Type B pancreatic cell (in vitro differentiated cells): ENCODE measurements around the gene ARPC5L. TPM values are rescaled to one million over a fixed set of nuclear protein-coding genes. Genes with fewer than 3 reads are reported as not detected.

Experiments used
- DNase-seq: peaks from one replicate; pipeline ENCODE4 v3.0.0; 2021; ENCODE audit warnings: mixed read lengths; ENCODE audit not compliant: unreplicated experiment; ENCODE audit errors: extremely low spot score
- H3K27ac Mint-ChIP-seq: 2 replicates; pipeline ENCODE4 v1.8.0; 2021; ENCODE audit warnings: mild to moderate bottlenecking, mixed read lengths
- H3K27me3 Mint-ChIP-seq: 2 replicates; pipeline ENCODE4 v1.8.0; 2021; ENCODE audit warnings: mixed read lengths
- H3K36me3 Mint-ChIP-seq: 2 replicates; pipeline ENCODE4 v1.8.0; 2021; ENCODE audit warnings: mixed read lengths
- H3K4me1 Mint-ChIP-seq: one replicate; pipeline ENCODE4 v1.8.0; 2021; ENCODE audit warnings: mixed read lengths; ENCODE audit not compliant: unreplicated experiment
- H3K4me3 Mint-ChIP-seq: 2 replicates; pipeline ENCODE4 v1.8.0; 2021; ENCODE audit warnings: mild to moderate bottlenecking, mixed read lengths
- H3K9me3 Mint-ChIP-seq: 2 replicates; pipeline ENCODE4 v1.8.0; 2021; ENCODE audit warnings: mixed read lengths
- CTCF ChIP-seq: fragments of 200-600 bp; sonication (generic); conservative IDR thresholded peaks from 2 replicates; pipeline ENCODE4 v1.5.0; 2021; ENCODE audit warnings: antibody characterized with exemption, mild to moderate bottlenecking
- total RNA-seq: library from RNA; stranded (reverse); gene quantifications from 2 replicates; pipeline ENCODE4 v1.2.1, GENCODE V29; 2021; ENCODE audit warnings: low replicate concordance

ARPC5L gene
- total RNA-seq, 1 donor from 2014 or later = 37.9 TPM

DNA sequence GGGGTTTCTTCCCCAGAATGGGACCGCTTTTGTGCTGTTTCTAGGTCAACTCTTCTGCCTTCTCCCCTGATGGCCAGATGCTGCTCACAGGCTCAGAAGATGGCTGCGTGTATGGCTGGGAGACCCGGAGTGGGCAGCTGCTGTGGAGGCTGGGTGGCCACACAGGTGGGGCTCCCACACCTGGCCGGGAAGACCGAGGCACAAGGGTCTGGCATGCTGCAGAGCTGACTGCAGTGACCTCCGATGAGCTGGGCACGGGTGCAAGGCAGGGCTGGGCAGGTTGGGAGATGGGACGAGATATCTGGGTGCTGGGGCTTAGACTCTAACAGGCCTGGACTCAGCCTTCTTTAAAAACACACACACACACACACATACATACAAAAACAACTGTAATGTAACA, 7.8 kb upstream of the ARPC5L start:
- no peak for DNase-seq
- Mint-ChIP-seq H3K9me3 (no peaks in the 10 kb centered on the region), H3K4me1 (peaks cover 12% of the 10 kb centered on the region), H3K4me3 (peak overlapping the region; percentile 34), H3K36me3 (no peaks in the 10 kb centered on the region), H3K27me3 (peaks cover 3% of the 10 kb centered on the region), H3K27ac (no peak overlapping the region)
- TF ChIP-seq CTCF = no peak

DNA sequence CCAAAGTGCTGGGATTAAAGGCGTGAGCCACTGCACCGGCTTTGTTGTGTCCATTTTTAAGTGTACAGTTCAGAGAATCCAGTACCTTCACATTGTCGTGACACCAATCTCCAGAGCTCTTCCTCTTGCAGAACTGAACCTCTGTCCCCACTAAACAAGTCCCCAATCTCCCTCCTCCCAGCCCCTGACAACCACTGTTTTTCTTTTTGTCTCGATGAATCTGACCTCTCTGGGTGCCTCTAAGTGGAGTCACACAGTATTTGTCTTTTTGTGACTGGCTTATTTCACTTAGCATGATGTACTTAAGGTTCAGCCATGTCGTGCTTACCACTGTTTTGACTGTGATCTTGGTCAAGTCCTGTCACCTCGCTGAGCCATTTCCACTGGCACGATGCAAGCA, 7.1 kb upstream of the ARPC5L start:
- peaks cover 12% of the 10 kb centered on the region for H3K4me1 Mint-ChIP-seq
- H3K9me3 Mint-ChIP-seq = no peaks in the 10 kb centered on the region

GRCh38 chr9:124855566-124855943, 6.4 kb upstream of the ARPC5L start:
- Mint-ChIP-seq H3K4me1 (peaks cover 16% of the 10 kb centered on the region), H3K36me3 (peaks cover 6% of the 10 kb centered on the region), H3K27ac (no peak overlapping the region)

More for the DNA sequence above, 7.1 kb upstream of the ARPC5L start:
- peaks cover 3% of the 10 kb centered on the region for H3K27me3 Mint-ChIP-seq
- peak overlapping the region; percentile 8 for H3K4me3 Mint-ChIP-seq
- no peak overlapping the region for H3K27ac Mint-ChIP-seq
- DNase-seq = no peak
- no peak for TF ChIP-seq CTCF
- H3K36me3 Mint-ChIP-seq = no peaks in the 10 kb centered on the region

GRCh38 chr9:124855944-124856765, 5.8 kb upstream of the ARPC5L start:
- Mint-ChIP-seq H3K27ac (no peak overlapping the region), H3K36me3 (peaks cover 7% of the 10 kb centered on the region), H3K4me3 (peak overlapping the region; percentile 36), H3K4me1 (peaks cover 13% of the 10 kb centered on the region), H3K9me3 (no peaks in the 10 kb centered on the region), H3K27me3 (peaks cover 3% of the 10 kb centered on the region)
- peak; percentile 46 for TF ChIP-seq CTCF
- DNase-seq = no peak

More at GRCh38 chr9:124855566-124855943, 6.4 kb upstream of the ARPC5L start:
- no peaks in the 10 kb centered on the region for H3K9me3 Mint-ChIP-seq
- no peak for TF ChIP-seq CTCF
- no peak for DNase-seq
- no peak overlapping the region for H3K4me3 Mint-ChIP-seq
- H3K27me3 Mint-ChIP-seq = peaks cover 3% of the 10 kb centered on the region

DNA sequence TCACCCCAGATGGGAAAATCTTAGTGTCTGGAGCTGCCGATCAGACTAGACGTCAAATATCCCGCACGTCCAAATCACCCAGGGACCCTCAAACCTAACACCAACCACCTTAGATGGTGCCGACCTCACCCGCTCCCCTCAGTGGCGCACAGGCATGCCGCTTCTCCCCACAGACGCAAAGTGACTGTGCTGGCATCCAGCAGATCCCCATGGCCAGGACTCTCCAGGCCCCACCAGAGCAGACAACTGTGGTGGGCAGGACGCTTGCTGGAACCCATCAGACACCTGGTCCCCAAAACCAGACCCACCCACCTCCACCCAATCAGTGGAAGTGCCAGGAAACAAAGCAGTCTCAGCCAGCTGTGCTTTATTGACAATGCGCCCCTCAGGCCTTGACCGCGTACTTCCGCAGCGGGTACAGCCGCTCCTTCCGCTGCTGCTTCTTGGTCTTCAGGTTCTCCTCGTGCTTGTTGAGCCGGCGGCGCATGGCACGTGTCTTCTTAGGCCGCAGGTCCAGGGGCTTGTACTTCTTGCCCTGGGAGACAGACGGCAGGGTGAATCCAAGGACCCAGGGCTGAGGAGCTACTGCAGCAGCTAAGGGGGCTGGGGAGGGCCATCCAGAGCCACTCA, 4.3 kb upstream of the ARPC5L start:
- H3K4me1 Mint-ChIP-seq = peaks cover 15% of the 10 kb centered on the region
- peaks cover 2% of the 10 kb centered on the region for H3K27me3 Mint-ChIP-seq
- peak overlapping the region; percentile 11 for H3K27ac Mint-ChIP-seq
- no peak for DNase-seq
- H3K36me3 Mint-ChIP-seq = peaks cover 9% of the 10 kb centered on the region
- peak overlapping the region; percentile 34 for H3K4me3 Mint-ChIP-seq
- no peaks in the 10 kb centered on the region for H3K9me3 Mint-ChIP-seq
- no peak for TF ChIP-seq CTCF
